SH-SY5Y (cell line): ENCODE measurements around the gene BZW2.

Source experiments
- GATA2 ChIP-seq: IDR thresholded peaks from 2 replicates; pipeline ENCODE4 v1.6.1; 2011; ENCODE audit warnings: mild to moderate bottlenecking, low read depth, low read length
- GATA3 ChIP-seq: IDR thresholded peaks from 2 replicates; pipeline ENCODE4 v1.6.1; 2011; ENCODE audit warnings: low read depth, mild to moderate bottlenecking, low read length, moderate library complexity

- TF ChIP-seq GATA2 (peak; percentile 59; the same call in 1 of the 2 replicates), GATA3 (no peak)
These were observed 98.7 kb downstream of the BZW2 start for GRCh38 chr7:16744518-16745250.
